ENCODE results near the gene PLEKHM2.

PLEKHM2 gene

GRCh38 chr1:15701784-15702183, 17.7 kb downstream of the PLEKHM2 start:
- no peak for DNase-seq (ENCODE audit: low spot score)

- peak; percentile 66 for DNase-seq (ENCODE audit: low spot score)
These were observed 18.8 kb downstream of the PLEKHM2 start for GRCh38 chr1:15702722-15703550.

DNA sequence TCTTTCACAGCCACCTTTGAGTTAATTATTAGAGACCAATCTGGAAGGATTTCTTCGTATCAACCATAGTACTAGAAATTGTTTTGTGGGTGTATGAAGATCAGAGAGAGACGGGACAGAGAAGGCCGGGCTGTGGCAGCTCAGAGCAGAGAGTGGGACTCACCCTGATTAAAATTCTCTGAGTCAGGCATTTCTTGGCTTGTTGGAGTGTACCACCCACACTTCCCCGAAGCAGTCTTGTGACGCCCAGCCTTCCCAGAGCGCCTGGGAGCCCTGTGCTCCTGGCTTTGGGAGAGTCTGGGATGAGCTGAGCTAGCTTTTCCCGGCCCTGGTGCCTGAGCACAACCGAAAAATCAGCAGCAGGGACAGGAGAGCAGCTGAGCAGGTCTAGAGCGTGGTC, 19.4 kb downstream of the PLEKHM2 start:
- peak; percentile 85 for DNase-seq (ENCODE audit: low spot score)

GRCh38 chr1:15704526-15705183, 20.5 kb downstream of the PLEKHM2 start:
- DNase-seq (ENCODE audit: low spot score): no peak

GRCh38 chr1:15705184-15705566, 21.1 kb downstream of the PLEKHM2 start:
- DNase-seq (ENCODE audit: low spot score): no peak

- no peak for DNase-seq (ENCODE audit: low spot score)
These were observed 22.6 kb downstream of the PLEKHM2 start for GRCh38 chr1:15706751-15707150.

- DNase-seq (ENCODE audit: low spot score): no peak
These were observed 23.3 kb downstream of the PLEKHM2 start for GRCh38 chr1:15707239-15707925.

DNA sequence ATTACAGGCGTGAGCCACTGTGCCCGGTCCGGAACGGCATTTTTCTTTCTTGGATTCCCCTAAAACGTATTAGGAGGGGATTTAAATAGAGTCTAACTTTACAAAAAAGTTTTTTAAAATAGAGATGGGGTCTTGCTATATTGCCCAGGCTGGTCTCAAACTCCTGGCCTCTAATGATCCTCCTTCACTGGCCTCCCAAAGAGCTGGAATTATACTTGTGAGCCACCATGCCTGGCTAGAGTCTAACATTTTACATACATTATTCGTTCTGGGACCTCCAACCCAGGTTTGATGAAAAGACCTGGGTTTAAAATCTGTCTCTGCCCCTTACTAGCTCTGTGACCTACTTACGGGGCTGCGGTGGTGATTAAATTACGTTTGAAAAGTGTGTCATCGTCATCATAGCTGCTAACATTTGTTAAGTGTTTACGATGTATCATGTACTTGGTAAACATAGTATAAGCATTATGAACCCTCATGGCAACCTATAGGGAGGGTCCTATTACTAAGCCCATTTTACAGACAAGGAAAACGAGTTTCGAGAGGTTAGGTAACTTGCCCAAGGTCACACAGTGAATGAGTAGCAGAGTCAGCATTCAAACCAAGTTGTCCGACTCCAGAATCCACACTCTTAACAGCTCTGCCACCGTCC, 24.5 kb downstream of the PLEKHM2 start:
- no peak for DNase-seq (ENCODE audit: low spot score)

GRCh38 chr1:15709226-15709625, 25.1 kb downstream of the PLEKHM2 start:
- DNase-seq (ENCODE audit: low spot score): no peak

- DNase-seq (ENCODE audit: low spot score): no peak
These were observed 28.0 kb downstream of the PLEKHM2 start for GRCh38 chr1:15712168-15712567.

DNA sequence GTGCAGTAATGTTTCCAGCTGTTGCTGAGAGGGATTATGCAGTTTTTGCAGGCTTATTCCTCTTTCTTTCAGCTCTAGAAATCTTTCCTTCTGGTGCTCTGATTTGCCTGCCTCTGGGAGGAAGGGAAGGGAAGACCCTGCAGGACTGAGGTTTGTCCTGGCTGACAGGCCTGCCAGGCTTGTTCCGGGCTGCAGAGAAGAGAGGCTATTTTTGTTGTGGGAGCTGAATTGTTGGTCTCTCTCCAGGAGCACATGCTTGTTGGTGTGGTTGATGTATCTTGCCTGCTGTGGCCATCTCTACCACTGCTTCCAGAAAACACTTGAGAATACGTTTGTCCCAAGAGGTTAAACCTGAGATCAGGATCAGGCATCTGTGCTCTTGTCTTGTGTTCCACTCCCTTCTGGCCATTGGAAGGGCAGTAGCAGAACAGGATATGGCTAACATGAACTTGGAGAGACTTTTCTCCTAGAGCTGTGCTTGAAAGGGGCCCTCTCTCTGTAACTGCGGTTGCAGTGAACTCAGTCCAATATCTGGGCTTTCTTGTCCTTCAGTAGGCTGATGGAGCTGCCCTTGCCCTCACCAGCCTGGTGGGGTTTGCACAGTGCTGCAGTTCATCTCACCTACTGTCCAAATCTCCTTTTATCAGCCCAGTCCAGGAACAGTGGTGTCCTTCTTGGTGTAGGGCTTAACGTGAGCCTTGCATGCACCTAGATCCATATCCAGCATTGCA, 30.5 kb downstream of the PLEKHM2 start:
- no peak for DNase-seq (ENCODE audit: low spot score)

DNA sequence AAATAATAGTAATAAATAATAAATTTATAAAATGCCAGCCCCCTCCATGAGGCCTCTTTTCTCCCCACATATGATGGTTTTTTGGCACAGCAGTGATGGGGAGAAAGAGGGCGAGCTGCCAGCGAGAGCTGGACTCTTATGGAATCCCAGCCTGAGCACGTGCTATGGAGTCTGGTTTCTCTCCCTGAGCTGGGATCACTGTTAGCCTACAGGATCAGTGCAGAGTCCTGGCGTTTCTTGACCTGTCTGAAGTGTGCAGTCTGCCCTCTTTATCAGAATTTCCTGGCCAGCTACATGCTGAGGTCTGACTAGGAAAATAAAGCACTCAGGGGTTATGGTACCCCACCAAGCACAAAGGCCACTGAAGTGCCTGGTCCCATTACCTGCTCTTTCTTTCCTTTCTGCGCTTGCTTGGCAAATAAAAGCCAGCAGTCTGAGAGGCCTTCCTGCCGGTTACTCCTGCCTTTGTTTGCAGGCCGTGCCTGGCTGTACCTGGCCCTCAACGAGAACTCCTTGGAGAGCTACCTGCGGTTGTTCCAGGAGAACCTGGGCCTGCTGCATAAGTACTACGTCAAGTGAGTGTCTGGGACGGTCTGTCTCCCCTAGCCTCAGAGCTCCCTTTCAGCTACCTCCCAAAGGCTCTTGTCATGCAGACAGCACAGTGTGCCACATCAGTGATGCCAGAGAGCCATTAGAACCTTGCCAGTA, 33.5 kb downstream of the PLEKHM2 start:
- DNase-seq (ENCODE audit: low spot score): no peak

DNA sequence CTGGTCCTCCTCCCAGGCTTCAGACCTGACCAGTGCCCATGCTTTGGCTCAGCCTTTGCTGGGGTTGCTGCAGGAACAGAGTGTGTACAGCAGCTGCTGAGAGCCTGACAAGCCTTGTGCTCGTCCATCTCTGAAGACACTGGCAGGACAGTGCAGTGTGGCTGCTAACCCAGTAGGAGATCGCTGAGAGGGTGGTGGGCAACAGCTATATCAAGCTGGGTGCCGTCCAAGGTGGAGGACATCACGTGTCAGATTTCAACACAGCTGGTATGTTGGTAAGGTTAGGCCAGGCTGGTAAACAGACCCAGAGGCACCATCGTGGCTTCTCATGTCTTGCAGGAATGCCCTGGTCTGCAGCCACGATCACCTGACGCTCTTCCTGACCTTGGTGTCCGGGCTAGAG, 34.1 kb downstream of the PLEKHM2 start:
- DNase-seq (ENCODE audit: low spot score): no peak

DNA sequence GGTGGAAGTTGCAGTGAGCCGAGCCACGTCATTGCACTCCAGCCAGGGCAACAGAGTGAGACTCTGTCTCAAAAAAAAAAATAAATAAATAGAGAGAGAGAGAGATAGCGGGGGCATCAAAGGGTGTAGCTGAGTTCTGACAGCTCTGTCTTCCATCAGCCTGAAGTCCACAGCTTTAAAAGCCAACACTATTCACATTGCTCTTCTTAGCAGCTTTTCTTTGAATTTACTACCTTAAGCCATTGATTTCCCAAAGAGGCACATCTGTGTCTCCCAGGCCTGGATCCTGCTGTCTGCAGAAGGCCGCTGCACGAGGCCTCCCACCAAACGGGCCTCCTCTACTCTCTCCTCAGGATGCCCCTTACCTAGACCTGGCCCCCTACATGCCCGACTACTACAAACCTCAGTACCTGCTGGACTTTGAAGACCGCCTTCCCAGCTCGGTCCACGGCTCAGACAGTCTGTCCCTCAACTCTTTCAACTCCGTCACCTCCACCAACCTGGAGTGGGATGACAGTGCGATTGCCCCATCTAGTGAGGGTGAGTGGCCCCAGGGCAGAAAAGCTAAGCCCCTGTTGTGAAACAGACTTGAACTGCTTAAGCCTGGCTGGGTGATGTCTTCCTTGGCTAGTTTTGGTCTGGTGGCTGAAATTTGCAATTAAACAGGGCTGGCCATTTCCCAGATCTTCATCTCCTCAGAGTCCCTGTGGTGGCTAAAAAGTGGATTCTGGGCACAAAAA, 35.4 kb downstream of the PLEKHM2 start:
- no peak for DNase-seq (ENCODE audit: low spot score)

GRCh38 chr1:15720861-15721260, 36.7 kb downstream of the PLEKHM2 start:
- no peak for DNase-seq (ENCODE audit: low spot score)

DNA sequence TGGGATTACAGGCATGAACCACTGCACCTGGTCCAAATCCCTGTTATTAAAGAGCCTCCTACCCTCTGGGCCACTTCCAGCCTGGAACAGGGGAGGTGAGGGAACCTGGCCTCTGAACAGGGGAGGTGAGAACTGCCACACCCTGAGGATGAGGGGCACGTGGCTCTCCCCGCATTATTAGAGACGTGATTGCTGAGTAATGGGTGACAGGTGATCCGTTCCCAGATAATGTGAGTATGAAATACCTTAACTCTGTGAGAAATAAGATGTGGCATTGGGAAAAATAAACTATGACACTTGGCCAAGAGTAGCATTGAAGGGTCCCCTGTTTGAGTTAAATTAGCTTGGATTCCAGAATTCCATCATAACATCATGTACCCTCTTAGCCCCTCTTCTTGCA, 38.3 kb downstream of the PLEKHM2 start:
- DNase-seq (ENCODE audit: low spot score): no peak

DNA sequence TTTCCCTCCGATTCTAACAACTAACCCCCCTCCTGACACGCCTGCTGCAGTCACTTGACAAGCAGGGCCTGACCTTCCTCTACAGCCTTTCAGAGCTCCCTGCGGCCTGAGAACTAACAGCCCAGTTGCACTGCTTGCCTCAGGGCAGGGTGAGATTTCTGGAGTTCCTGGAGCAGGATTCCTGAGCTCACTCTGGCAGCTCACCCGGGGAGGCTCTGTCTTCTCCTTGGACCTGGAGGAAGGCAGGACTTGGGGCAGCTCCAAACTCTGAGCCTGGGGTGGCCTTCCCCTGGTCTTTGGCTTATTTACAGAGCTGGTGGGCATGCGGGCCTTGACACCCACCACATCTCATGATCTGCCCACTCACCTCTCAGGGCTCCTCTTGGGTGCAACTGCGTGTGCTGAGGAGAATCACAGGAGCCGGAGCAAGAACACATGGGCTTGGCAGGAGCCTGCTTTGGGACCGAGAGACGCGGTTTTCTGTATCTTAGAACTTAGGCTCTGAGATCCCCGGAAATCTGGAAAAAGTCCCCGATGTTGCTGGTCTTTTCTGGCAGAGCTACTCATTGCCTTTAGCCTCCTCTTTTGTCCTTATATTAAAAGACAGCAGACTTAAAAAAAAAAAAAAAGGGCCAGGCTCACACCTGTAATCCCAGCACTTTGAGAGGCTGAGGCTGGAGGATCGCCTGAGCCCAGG, 38.9 kb downstream of the PLEKHM2 start:
- DNase-seq (ENCODE audit: low spot score): no peak

DNA sequence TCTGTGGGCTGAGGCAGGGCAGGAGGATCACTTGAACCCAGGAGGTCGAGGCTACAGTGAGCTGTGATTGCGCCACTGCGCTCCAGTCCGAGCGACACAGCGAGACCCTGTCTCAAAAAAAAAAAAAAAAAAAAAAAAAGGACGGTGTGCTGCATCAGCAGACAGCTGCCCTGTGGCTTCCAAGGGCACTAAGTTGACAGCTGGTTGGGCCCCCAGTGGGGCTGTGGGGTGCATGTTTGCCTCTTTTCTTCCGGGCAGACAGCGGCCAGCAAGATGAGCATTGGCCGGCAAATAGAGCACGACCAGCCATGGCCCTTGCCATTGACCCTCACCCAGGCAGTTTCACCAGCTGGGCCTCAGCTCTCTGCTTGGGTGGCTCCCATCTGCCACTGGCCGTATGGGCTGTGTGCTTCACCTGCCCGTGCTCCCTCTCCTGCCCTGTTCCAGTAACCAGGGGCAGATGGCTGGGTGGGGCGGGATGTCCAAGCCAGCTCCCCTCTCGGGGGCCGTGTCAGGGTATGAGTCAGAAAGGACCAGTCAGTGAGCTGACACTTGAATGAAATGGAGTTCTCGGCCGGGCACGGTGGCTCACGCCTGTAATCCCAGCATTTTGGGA, 39.6 kb downstream of the PLEKHM2 start:
- DNase-seq (ENCODE audit: low spot score): no peak

Data from kidney tubule cell (primary cell).